Measurements from ENCODE around the gene RABGAP1. TPM values are rescaled to one million over a fixed set of nuclear protein-coding genes. Genes with fewer than 3 reads are reported as not detected.

The RABGAP1 gene
- total RNA-seq, 2 donors from 2014 or later = 26.3 to 30.8 TPM

DNA sequence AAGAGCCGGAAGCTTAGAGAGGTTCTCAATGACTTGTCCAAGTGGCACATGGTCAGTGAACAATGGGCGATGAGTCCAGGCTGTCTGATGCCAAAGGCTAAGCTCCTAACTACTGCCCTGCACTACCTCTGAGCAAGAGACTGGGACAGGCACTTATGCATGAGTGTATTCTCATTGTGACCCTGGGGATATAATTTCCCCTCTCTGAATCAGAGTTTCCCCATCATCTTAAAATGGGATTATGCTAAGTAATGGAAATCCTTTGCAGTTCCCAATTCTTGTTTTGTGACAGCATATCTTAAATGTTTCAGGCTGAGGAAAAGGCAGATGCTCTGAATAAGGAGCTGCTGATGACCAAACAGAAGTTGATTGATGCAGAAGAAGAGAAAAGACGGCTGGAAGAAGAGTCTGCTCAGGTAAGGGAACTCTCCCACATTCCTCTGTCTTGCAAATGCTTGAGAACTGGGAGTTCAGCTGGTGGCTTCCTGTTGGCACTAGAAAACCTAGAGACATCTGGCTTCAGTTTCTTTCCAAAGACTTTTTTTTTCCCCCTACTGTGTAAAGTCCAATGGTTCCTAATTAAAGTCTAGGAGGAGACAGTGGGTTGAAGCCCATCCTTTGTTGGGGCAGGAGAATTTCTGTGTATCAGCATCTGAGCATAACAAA lies 156.7 kb downstream of the RABGAP1 start:
- H3K4me1 ChIP-seq = no peaks in the 10 kb centered on the region
- no peak overlapping the region for H3K27ac ChIP-seq
- no peaks in the 10 kb centered on the region for H3K9me3 ChIP-seq
- H3K4me3 ChIP-seq = no peak overlapping the region
- TF ChIP-seq, protein P1, sequence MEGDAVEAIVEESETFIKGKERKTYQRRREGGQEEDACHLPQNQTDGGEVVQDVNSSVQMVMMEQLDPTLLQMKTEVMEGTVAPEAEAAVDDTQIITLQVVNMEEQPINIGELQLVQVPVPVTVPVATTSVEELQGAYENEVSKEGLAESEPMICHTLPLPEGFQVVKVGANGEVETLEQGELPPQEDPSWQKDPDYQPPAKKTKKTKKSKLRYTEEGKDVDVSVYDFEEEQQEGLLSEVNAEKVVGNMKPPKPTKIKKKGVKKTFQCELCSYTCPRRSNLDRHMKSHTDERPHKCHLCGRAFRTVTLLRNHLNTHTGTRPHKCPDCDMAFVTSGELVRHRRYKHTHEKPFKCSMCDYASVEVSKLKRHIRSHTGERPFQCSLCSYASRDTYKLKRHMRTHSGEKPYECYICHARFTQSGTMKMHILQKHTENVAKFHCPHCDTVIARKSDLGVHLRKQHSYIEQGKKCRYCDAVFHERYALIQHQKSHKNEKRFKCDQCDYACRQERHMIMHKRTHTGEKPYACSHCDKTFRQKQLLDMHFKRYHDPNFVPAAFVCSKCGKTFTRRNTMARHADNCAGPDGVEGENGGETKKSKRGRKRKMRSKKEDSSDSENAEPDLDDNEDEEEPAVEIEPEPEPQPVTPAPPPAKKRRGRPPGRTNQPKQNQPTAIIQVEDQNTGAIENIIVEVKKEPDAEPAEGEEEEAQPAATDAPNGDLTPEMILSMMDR (IDR thresholded peaks at IDR 0.05) = no peak
- peaks cover 60% of the 10 kb centered on the region for H3K36me3 ChIP-seq
- DNase-seq (ENCODE audit: low spot score) = no peak
- H3K27me3 ChIP-seq = no peaks in the 10 kb centered on the region

DNA sequence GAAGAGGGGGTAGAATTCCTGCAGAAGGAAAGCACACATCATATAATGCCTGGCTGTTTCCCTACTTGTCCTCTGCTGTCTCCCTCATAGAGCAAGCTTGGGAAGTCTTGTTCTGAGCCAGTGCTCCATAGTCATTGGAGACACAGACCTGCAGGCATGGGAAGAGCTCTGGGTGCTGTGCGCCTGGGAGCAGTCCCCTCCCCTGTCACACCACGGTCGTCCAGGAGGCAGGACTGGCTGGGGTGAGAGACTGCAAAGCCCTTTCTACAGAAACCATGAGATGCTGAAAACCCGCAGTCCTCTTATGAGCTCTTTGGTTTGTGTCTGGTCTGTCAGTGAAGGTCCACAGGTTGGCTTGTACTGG lies 157.3 kb downstream of the RABGAP1 start:
- TF ChIP-seq, protein P1 (IDR thresholded peaks at IDR 0.05) = no peak

DNA sequence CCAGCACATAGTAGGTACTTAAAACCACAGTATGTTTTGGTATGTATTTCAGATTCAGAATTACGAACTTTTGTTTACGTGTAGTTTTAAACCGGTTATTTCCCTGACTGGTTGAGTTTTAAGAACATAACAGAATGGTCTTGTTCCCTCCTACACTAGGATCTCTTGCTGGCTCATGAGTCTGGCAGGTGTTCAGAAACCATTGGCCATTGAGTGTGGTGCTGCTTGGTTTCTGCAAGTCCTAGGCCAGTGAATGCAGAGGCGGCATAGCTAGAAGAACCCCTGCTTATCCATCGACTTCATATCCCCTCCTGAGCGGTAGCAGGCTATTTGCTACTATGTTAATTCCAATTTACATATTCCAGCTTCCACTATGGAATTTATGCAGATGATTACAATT lies 158.2 kb downstream of the RABGAP1 start:
- Histone ChIP-seq H3K4me3 (no peak overlapping the region), H3K36me3 (peaks cover 54% of the 10 kb centered on the region), H3K27ac (no peak overlapping the region), H3K27me3 (no peaks in the 10 kb centered on the region), H3K4me1 (no peaks in the 10 kb centered on the region), H3K9me3 (no peaks in the 10 kb centered on the region)
- TF ChIP-seq, protein P1 (IDR thresholded peaks at IDR 0.05) = no peak
- DNase-seq (ENCODE audit: low spot score) = no peak

More for the DNA sequence above, 157.3 kb downstream of the RABGAP1 start:
- Histone ChIP-seq H3K27me3 (no peaks in the 10 kb centered on the region), H3K4me3 (no peak overlapping the region), H3K27ac (no peak overlapping the region), H3K36me3 (peaks cover 55% of the 10 kb centered on the region), H3K9me3 (no peaks in the 10 kb centered on the region), H3K4me1 (no peaks in the 10 kb centered on the region)
- DNase-seq (ENCODE audit: low spot score) = no peak

DNA sequence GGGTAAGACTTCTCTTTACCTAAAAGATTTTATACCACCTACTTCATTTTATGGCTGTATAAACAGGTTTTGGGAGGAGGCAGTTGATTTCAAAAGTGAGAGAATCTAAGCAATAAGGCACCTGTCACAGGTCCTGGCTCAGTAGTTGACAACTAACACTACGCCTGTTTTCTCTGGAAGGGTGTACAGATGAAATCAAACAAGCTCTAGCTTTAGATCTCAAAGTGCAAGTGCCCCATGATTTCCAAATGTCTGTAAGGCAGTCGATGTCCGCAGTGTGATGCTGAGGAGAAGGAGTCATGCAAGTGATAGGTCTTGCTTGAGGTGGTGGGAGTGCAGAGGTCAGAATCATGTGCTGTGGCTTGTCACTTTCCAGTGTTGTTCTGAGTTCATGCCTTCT lies 158.7 kb downstream of the RABGAP1 start:
- no peak for DNase-seq (ENCODE audit: low spot score)
- Histone ChIP-seq H3K9me3 (no peaks in the 10 kb centered on the region), H3K36me3 (peaks cover 59% of the 10 kb centered on the region), H3K4me1 (no peaks in the 10 kb centered on the region), H3K27ac (no peak overlapping the region), H3K4me3 (no peak overlapping the region), H3K27me3 (no peaks in the 10 kb centered on the region)
- TF ChIP-seq, protein P1 (IDR thresholded peaks at IDR 0.05) = no peak

DNA sequence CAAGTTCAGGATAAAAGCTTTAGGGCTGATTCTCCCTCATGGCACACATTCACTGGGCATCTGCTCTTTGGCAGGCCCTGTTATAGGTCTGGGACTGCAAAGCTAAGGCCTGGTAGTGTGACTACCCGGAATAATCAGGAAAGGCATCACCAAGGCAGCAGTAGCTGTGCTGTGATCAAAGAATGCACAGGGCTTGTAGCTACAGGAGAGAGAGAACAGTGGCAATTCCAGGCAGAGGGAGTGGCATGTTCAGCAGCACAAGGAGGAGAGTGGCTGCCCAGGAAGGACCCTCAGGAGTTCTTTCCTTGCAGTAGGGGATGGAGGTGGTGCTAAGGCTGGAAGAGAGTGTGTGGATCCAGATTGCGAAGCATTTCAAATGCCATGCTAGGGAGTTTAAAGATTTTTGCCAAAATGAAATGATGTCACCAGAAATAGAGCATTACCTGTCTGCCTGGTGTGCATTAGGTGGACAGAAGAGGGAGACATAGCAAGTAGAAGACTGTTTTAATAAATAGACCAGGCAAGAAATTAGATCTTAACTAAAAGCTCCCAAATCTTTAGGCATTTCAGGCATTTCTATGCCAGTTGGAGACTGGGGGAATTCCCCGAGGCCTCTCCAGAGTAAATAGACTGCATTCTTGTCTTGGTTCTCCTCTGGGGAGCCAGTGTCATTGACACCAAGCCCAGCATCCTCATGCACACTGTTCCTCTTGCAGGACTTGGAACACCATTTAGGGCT lies 161.7 kb downstream of the RABGAP1 start:
- H3K9me3 ChIP-seq = no peaks in the 10 kb centered on the region
- no peaks in the 10 kb centered on the region for H3K4me1 ChIP-seq
- H3K27ac ChIP-seq = no peak overlapping the region
- peaks cover 59% of the 10 kb centered on the region for H3K36me3 ChIP-seq
- H3K27me3 ChIP-seq = no peaks in the 10 kb centered on the region
- no peak overlapping the region for H3K4me3 ChIP-seq
- DNase-seq (ENCODE audit: low spot score) = no peak
- TF ChIP-seq, protein P1 (IDR thresholded peaks at IDR 0.05) = peak in 1 of 2 donors; percentile 32

All from right atrium auricular region (tissue), 2 donors.